ENCODE measurements around the gene NHP2.
"Not testable (repeated sequence)": the region's sequence is repeated elsewhere in the genome, so short reads cannot be mapped to it uniquely, and the experiment has no call there.

DNA sequence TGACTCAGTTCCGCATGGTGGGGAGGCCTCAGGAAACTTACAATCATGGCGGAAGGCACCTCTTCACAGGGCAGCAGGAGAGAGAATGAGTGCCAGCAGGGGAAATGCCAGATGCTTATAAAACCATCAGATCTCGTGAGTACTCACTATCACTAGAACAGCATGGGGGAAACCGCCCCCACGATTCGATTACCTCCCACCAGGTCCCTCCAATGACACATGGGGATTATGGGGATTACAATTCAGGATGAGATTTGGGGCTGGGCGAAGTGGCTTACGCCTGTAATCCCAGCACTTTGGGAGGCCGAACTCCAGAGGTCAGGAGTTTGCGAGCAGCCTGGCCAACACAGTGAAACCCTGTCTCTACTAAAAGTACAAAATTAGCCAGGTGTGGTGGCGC is 44.5 kb upstream of the NHP2 start:
- TF ChIP-seq, protein P1, sequence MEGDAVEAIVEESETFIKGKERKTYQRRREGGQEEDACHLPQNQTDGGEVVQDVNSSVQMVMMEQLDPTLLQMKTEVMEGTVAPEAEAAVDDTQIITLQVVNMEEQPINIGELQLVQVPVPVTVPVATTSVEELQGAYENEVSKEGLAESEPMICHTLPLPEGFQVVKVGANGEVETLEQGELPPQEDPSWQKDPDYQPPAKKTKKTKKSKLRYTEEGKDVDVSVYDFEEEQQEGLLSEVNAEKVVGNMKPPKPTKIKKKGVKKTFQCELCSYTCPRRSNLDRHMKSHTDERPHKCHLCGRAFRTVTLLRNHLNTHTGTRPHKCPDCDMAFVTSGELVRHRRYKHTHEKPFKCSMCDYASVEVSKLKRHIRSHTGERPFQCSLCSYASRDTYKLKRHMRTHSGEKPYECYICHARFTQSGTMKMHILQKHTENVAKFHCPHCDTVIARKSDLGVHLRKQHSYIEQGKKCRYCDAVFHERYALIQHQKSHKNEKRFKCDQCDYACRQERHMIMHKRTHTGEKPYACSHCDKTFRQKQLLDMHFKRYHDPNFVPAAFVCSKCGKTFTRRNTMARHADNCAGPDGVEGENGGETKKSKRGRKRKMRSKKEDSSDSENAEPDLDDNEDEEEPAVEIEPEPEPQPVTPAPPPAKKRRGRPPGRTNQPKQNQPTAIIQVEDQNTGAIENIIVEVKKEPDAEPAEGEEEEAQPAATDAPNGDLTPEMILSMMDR (IDR thresholded peaks at IDR 0.05): not testable (repeated sequence)
- not testable (repeated sequence) for TF ChIP-seq POLR2A (IDR thresholded peaks at IDR 0.05)

All from right lobe of liver (tissue), 4 donors.